ENCODE measurements around the gene ATG16L2.
"Not testable (repeated sequence)": the region's sequence is repeated elsewhere in the genome, so short reads cannot be mapped to it uniquely, and the experiment has no call there.

The ATG16L2 gene

DNA sequence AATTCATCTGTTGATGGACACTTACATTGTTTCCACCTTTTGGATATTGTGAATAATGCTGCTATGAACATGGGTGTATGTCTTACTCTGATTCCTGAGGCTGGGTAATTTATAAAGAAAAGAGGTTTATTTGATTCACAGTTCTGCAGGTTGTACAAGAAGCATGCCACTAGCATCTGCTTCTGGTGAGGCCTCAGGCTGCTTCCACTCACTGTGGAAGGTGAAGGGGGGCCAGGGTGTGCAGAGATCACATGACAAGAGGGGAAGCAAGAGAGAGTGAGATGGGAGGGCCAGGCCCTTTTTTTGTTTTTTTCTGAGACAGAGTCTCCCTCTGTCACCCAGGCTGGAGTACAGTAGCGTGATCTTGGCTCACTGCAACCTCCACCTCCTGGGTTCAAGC is 7.8 kb upstream of the ATG16L2 start:
- DNase-seq (ENCODE audit: low read depth) = not testable (repeated sequence)

DNA sequence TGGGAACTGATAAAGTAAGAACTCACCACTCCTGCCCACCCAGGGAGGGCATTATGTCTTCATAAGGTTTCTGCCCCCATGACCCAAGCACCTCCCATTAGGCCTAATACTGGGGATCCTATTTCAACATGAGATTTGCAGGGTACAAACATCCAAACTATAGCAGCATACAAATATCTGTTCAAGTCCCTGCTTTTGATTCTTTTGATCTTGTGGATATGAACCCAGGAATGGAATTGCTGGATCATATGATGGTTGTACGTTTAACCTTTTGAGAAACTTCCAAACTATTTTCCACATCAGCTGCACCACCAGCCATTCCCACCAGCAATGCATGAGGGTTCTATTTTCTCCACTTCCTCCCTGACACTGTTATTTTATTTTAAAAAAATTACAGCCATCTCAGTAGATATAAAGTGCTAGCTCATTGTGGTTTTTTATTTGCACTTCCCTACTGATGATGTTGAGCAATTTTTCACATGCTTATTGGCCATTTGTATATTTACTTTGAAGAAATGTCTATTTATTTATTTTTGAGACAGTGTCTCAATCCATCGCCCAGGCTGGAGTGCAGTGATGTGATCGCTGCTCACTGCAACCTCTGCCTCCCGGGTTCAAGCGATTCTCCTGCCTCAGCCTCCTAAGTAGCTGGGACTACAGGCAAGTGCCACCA is 7.1 kb upstream of the ATG16L2 start:
- DNase-seq (ENCODE audit: low read depth) = no peak

DNA sequence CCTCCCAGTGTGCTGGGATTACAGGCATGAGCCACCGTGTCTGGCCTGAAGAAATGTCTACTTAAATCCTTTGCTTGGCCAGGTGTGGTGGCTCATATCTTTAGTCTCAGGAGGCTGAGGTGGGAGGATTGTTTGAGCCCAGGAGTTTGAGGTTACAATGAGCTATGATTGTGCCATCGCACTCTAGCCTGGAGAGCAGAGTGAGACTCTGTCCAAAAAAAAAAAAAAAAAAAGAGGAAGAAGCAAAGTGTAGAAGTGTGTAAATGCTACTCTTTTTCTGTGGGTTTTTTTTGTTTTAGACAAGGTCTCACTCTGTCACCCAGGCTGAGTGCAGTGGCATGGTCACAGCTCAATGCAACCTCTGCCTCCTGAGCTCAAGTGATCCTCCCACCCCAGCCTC is 6.4 kb upstream of the ATG16L2 start:
- DNase-seq (ENCODE audit: low read depth) = no peak

DNA sequence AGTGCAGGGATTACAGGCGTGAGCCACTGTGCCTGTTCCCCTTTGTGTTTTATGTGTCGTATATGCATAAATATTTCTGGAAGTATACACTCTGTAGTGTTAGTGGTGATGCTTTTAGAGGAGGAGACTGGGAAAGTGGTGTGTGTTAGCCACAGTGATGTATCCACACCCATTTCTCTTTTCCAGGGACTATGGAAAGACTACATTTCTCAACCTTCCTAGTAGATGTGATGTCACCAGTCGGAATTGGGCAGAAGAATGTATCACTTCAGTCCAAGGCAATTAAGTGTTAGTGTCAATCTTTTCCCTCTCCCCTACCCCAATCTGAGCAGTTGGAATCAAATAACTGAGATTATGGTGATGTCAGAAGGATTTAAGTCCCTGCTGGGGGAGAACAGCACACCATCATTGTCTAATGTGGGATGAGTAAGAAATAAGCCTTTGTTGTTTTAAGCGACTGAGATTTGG is 5.8 kb upstream of the ATG16L2 start:
- no peak for DNase-seq (ENCODE audit: low read depth)

DNA sequence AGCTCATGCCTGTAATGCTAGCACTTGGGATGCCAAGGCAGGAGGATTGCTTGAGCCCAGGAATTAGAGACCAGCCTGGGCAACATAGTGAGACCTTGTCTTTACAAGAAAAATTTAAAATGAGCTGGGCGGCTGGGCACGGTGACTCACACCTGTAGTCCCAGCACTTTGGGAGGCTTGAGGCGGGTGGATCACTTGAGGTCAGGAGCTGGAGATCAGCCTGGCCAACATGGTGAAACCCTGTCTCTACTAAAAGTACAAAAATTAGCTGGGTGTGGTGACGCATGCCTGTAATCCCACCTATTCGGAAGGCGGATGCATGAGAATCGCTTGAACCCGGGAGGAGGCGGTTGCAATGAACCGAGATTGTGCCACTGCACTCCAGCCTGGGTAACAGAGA is 2.5 kb upstream of the ATG16L2 start:
- not testable (repeated sequence) for DNase-seq (ENCODE audit: low read depth)

DNA sequence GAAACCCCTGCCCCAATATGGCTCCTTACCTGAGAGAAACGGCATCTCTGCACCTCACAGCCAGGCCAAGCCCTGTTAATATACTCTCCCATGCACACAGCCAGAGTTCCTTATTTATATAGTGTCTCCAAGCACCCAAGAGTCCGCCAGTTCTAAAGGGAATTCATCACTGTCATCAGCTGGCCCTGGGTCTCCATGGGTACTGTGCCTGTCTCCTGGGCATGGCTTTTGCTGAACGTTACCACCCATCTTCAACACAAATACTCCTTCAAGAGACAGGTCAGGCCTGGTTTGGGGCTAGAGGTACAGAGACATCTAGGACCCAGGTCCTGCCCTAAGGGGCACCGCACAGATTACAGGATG is 1.6 kb upstream of the ATG16L2 start:
- no peak for DNase-seq (ENCODE audit: low read depth)

DNA sequence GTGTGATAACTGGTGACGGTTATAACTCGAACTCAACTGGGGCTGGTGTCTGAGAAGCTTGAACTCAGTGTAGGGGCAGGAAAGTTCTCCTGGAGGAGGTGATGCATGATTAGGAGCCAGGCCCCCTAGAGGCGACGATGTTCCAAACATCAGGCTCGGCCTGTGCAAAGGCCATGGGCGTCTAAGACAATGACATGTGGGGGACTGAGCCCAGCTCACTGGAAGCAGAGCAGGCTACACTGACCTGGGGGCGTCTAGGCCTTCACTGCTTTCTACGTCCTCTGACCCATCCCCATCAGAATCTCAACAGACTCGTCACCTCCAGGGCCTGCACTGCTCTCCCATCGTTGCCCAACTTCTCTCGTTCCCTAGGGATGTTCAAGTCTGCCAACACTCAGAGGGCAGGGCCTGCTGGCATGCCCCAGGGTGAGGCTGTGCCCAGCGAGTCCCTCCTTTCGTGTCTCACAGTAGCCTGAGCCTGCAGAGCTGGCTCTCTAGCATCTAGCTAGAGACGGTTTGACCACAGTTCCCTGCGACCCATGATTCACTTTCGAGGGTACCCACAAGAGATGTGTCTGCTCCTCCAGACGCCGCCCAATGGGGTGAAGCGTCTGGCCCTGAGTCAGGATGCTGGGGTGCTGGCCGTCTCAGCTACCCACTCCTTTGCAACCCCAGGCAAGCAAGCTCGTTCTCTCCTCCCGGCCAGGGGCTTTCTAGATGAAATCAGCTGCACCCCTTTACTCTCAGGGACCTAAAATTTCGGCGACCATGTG is 1.1 kb upstream of the ATG16L2 start:
- peak; percentile 66 for DNase-seq (ENCODE audit: low read depth)

DNA sequence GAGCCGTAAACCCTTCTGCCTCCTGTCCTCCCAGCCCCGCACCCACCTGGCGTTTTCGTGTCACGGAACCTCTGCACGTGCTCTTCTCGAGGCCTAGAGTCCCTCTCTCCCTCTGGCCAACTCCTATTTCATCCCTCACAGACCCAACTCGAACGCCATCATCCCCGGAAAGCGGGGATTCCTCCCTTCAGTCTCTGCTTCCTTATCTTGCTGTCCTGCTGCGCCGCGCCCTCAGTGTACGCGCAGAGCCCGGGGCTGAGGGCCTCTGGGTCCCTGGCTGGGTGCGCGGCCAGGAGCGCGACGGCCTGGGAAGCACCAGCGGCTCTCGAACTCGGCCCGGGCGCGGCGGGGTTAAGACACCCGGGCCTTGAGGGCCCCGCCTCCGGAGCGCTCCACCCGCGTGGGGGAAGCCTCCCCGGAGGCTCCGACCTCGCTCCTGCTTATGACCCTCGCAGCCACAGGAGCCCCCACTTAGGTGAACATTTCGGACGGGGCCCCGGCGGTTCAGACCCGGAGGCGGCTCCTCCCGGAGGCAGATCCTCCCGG is 398 bp upstream of the ATG16L2 start:
- no peak for DNase-seq (ENCODE audit: low read depth)

DNA sequence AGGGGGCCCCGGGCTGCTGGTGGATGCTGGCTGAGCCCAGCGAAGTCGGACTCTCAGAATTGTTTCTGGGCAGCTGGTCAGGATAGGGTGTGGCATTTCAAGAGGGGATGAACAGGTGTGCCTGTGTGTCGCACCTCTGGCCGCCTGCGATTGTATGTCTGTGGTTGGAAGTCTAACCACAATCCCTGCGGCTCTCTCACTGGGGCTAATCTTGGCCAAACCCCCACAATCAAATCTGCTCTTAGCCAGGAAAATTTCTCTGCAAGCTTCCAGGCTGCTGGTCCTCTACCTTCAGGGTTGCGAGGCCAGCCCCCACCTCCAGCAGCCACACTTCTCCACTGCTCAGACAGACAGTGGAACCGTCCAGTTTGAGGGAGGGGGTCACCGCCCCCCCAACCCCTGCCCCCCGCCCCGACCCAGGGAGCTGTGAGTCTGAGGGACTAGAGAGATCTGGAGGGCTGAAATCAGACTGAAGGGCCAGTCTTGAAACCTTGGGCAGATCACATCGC is 953 bp downstream of the ATG16L2 start:
- DNase-seq (ENCODE audit: low read depth) = no peak

DNA sequence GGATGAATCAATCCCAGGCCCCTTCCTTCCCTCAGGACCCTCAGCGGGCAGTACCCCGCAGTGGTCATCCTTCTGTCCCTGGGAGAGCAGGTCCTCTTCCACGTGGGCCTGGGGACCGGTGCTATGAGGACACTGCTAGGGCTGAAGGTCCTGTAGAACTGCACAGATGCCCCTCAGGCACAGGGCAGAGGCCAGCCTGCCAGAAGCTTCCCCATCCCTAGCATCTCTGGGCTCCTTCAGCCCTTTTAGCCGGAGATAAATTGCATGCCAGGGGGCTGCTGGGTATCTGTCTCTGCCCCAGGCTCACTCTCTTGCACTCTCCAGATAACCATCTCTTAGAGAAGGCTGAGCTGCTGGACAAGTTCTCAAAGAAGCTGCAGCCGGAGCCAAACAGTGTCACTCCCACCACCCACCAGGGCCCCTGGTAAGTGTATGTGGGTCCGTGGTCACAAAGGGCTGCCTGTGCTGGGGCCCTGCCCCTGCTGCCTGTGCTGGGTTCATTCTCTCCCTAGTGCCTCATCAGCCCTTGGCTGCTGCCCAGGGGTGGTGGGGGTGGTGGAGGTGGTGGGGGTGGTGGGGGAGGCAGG is 2.3 kb downstream of the ATG16L2 start:
- DNase-seq (ENCODE audit: low read depth) = no peak

DNA sequence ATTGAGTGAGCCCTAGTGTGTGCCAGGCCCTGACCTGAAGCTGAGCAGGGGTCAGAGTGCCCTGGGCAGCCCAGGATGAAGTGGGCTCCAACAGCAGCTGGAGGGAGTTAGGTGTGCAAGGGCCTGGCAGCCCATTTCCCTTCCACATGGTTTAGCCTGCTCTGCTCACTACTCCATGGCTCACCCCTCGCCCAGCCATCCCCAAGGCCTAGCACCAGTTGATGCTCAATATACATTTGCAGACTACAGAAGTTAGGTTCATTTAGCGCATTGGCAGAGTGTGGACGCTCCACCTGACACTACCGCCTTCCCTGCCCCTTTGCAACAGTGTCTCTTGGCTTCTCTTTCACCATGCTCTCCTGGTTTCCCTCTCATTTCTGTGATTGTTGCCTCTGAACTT is 3.8 kb downstream of the ATG16L2 start:
- DNase-seq (ENCODE audit: low read depth) = no peak

DNA sequence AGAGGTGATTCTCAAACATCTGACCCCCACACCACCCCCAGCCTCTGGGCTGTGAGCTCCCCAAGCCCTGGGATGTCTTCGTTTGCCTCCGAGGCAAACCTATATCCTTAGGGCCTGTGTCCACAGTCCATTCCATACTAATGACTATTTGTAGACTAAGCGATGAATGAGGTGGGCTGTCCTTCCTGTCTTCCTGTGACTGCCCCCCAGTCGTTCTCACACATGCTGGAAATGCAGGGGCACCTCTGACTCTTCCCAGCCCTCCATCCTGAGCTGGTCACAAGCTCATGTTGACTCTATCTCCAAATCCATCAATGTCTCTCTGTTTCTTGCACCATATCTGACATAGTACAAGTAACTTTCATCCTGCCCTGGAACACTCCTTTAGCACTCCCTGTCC is 4.8 kb downstream of the ATG16L2 start:
- no peak for DNase-seq (ENCODE audit: low read depth)

DNA sequence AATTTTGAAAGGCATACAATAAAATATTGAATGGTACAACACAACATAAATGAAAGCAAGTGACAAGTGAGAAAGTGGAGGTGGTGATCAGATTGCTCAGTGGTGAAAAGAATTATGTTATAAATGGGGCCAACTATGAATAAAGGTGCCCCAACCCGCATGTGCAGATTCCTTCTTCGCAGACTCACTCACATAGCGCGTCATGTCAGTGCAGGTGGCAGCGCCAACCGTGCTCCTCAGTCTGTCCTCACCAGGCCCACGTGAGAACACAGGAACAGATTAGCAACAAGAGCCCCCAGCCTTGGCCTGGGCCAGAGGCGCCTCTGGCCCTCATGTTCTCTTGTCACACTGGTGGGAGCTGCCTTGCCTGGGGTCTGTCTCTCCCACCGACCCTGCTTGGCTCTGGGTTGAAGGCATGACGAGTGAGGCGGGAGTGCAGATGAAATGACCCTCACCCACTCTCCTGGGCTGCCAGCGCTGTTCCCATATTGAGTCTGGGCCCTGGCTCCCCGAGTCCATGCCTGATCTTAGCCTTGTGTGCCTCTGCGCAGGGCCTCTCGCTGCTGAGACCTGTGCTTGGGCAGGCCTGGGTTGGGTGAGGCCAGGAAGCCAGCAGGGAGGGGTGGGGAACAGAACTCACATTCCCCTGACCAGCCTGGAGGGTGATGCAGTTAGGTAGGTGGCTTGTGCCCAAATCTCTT is 6.4 kb downstream of the ATG16L2 start:
- DNase-seq (ENCODE audit: low read depth) = no peak

DNA sequence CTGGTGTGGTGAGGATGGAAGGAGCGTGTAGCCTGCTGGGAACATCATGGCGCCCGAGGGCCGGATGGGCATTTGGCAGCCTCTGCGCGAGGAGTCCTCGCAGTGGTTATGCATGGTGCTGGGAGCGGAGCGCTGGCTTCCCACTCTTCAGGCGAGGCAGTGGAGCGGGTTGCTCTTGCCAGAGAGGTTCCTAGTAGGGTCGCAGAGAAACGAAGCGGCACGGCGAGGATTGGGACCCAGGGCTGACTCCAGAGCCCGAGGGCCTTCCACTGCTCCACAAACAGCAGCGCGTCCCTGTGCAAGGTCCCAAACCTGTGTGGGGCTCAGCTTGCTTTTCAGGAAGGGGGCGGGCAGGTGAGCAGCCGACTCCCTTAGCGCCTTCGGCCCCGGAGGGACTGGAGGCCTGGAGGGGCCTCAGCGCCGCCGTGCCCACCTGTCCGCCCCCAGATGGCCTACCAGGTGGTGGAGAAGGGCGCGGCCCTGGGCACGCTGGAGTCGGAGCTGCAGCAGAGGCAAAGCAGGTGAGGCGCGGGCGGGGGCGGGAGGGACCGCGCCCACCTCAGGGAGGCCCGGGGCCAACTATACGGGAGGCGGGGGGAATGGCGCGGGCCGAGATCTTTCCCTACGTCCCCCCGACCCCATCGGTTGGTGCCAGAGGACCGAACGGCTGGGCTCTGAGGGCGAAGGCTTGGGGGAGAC is 7.2 kb downstream of the ATG16L2 start:
- DNase-seq (ENCODE audit: low read depth) = no peak

DNA sequence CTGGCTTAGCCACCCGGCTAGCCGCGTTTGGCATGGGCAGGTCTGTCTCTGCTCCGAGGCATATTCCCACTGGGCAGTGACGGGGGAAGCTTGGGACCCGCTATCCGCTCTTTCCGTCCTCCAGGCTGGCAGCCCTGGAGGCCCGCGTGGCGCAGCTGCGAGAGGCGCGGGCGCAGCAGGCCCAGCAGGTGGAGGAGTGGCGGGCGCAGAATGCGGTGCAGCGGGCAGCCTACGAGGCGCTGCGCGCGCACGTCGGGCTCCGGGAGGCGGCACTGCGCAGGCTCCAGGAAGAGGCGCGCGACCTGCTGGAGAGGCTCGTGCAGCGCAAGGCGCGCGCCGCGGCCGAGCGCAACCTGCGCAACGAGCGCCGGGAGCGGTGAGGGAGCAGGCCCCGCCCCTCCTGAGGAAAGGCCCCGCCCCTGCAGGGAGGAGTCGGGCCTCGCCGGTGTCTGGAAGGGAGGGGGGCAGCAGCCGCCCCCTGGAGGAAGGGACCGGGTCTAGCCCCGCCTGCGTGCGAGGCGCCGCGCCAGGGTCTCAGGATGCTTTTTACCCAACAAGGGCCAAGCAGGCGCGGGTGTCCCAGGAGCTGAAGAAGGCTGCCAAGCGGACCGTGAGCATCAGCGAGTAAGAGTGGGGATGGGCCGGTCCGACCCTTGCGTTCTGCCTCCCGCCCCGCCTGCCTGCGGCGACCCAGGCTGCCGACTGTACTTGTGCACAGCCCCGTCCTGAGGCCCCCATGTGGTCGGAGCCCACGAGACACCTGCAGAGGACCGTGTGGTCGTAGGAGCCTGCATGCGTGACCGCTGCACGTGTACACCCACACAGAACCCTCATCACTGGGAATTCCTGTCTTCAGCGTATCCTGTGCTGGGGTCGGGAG is 7.9 kb downstream of the ATG16L2 start:
- DNase-seq (ENCODE audit: low read depth) = peak; percentile 85

DNA sequence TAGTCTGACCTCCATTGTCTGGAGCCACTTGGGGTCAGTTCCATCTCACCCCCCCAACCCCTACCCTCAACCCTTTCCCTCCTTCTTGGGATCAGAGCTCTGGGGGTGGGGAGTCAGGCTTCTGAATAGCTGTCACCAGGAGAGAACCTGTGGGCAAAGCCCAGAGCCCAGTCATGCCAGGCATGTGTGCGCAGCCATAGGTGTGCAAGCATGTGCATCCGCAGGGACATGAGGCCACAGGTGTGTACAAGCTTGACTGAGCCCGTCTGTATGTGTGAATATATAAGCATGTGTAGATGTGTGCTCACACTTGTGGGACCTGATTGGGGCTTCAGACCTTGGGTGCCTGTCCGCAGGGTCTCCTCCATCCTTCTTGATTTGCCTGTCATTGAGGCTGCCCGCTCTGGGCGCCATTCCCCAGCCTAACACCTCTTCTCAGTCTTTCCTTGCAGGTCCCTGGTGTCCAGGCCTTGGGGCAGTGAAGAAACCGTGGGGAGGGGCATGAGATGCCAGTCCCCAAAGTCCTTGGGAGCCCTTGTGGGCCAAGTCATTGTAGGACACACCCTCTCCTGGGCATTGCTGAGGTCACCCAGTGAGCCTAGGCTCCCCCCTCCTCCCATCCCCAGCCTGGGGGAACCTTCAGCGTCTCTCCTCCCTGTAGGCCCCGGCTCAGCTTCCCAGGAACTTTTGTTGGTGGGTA is 9.0 kb downstream of the ATG16L2 start:
- no peak for DNase-seq (ENCODE audit: low read depth)

DNA sequence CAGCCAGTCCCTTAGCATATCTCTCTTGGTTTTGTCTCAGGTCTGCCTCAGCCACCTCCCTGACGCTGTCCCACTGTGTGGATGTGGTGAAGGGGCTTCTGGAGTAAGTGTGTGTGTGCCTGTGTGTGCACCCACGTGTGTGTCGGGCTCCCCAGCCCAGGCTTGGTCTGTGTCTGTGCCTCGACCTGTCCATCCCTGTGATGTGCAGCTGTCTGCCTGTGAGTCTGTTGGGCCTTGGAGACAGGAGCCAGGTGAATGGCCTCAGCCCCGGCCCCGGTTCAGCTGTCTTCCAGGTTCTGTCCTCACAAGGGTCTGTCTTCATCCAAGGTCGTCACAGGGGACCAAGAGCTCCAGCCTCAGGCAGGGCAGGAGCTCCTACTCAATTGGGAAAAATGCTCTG is 9.8 kb downstream of the ATG16L2 start:
- no peak for DNase-seq (ENCODE audit: low read depth)

DNA sequence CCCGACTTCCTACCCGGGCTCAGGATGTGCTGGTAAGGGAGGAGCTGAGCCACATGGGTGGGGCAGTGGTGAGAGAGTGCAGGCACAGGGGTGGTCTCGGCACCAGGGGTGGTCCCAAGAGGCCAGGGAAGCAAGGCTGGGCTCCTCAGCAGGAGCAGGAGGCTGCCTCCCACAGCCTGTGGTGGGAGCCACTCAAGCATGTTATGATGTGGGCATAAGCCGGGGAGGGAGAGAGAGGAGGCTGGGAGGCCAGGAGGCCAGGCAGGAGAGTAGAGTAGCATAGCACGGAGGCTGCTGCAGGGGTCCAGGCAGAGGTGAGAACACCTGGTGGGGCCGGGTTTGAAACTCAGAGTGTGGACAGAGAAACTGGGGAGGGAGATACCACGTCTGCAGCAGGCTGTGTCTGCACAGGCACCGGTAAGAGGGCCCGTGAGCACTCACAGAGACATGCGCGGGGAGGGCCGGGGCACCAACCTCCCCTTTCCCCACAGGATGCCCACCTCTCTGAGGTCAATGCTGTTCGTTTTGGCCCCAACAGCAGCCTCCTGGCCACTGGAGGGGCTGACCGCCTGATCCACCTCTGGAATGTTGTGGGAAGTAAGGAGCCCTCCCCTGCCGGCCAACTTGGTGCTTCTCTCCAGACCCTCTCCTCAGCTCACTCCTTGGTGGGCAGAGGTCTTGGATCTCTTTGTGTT is 10.7 kb downstream of the ATG16L2 start:
- DNase-seq (ENCODE audit: low read depth) = no peak

DNA sequence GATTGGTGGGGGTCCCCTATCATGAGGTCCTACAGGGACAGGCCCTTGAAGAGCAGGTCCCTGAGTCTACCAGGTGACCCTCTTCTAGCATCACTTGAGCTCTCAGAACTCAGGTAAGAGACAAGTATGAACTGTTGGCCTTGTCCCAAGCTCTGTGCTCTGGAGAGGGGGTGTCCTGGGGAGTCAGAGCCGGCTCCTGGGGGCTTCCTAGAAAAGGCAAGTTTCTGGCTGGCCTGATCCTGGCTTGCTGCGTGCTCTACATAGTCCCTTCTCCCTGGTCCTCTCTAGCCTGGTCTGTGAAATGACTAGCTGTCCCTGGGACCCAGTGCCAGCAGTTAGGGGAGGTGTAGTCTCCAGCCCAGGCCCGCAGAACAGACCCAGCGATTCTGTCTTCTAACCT is 11.4 kb downstream of the ATG16L2 start:
- DNase-seq (ENCODE audit: low read depth) = no peak

Data from stimulated activated CD8-positive, alpha-beta memory T cell treated with anti-CD3 and anti-CD28 coated beads, Interleukin-12 subunit alpha, Interleukin-12 subunit beta, amount 100 ng/mL, for 4 hours (primary cell).